HCT116 (cell line): ENCODE results near the gene NAA40. TPM values are rescaled to one million over a fixed set of nuclear protein-coding genes. Genes with fewer than 3 reads are reported as not detected.

Experiments used
- ATAC-seq: fragments of 200-7000 bp; cut with Tn5 transposase; 2 replicates; pipeline ENCODE4 v1.9.1; 2020; ENCODE audit warnings: mild to moderate bottlenecking, moderate library complexity
- BruUV-seq: library from RNA; stranded (reverse); fragments of 400-500 nt; replicated peaks from 2 replicates; lab custom pipeline; 2021; lab: Mats Ljungman, UMichigan
- CTCF ChIA-PET: fragments of 300-600 bp; sonication (Branson Sonifier 250); formaldehyde crosslinking; loops from one replicate; lab custom pipeline; 2021; ENCODE audit warnings: antibody characterized with exemption; lab: Charles Lee
- POLR2A ChIA-PET: fragments of 300-600, 350-600 bp; sonication (Branson Sonifier 250); formaldehyde crosslinking; loops from one replicate; lab custom pipeline; 2021; ENCODE audit warnings: antibody characterized with exemption; lab: Charles Lee
- RAD21 ChIA-PET, 2 experiments: fragments of 300-600 bp; sonication (Branson Sonifier 250); formaldehyde crosslinking; loops; one replicate each; lab custom pipeline; 2023; ENCODE audit warnings: low total read pairs in 2 of 2; ENCODE audit not compliant: uncharacterized antibody in 2 of 2, unreplicated experiment in 2 of 2, low non-redundant PET in 1 of 2; lab: Charles Lee
- DNase-seq: peaks from one replicate; pipeline ENCODE4 v3.0.0-alpha.2; 2010; ENCODE audit warnings: low read depth, low spot score
- H2AFZ ChIP-seq: fragments of 200-600 bp; shearing (Covaris generic), sonication (generic); 2 replicates; pipeline ENCODE4 v1.6.1; 2017; ENCODE audit warnings: low read depth, mixed run types, mixed read lengths, antibody characterized with exemption, low read length; ENCODE audit not compliant: poor library complexity, severe bottlenecking
- H3K27ac ChIP-seq: 2 replicates; pipeline ENCODE4 v1.5.1; 2012; ENCODE audit warnings: low read depth, low read length
- H3K27me3 ChIP-seq: fragments of 200-600 bp; sonication (generic); 2 replicates; pipeline ENCODE4 v1.6.1; 2016; ENCODE audit warnings: mixed run types, low read length, mixed read lengths; ENCODE audit not compliant: insufficient read depth
- H3K36me3 ChIP-seq, 2 experiments: fragments of 200-500 bp in 1 of 2; fragments of 200-600 bp in 1 of 2; sonication (Bioruptor generic) in 1 of 2; sonication (generic) in 1 of 2; 2 replicates each; pipeline versions ENCODE4 v1.5.1 to v1.6.1; 2014 to 2016; ENCODE audit warnings: low read length in 2 of 2, inconsistent platforms in 1 of 2, mixed read lengths in 1 of 2, mixed run types in 1 of 2; ENCODE audit not compliant: insufficient read depth in 2 of 2, control insufficient read depth in 1 of 2
- H3K4me1 ChIP-seq, 2 experiments: fragments of 200-600 bp in 1 of 2; sonication (generic) in 1 of 2; 2 replicates each; pipeline versions ENCODE4 v1.5.1 to v1.6.1; 2012 to 2017; ENCODE audit warnings: low read length in 2 of 2, inconsistent platforms in 1 of 2, mild to moderate bottlenecking in 1 of 2, mixed read lengths in 1 of 2, mixed run types in 1 of 2, moderate library complexity in 1 of 2; ENCODE audit not compliant: insufficient read depth in 2 of 2, control insufficient read depth in 1 of 2
- H3K4me2 ChIP-seq: fragments of 200-600 bp; sonication (generic); 2 replicates; pipeline ENCODE4 v1.6.1; 2017; ENCODE audit warnings: mixed run types, low read length, mixed read lengths
- H3K4me3 ChIP-seq, 2 experiments: fragments of 200-600 bp in 1 of 2; sonication (generic) in 1 of 2; replicated peaks in 1 of 2; 2 replicates each; pipeline ENCODE4 v1.5.1; 2011 to 2016; ENCODE audit warnings: low read length in 2 of 2, control low read depth in 1 of 2, low read depth in 1 of 2, mild to moderate bottlenecking in 1 of 2, mixed read lengths in 1 of 2, mixed run types in 1 of 2
- H3K79me2 ChIP-seq: fragments of 200-600 bp; sonication (generic); 2 replicates; pipeline ENCODE4 v1.6.1; 2017; ENCODE audit warnings: mild to moderate bottlenecking, mixed run types, low read length, moderate library complexity, mixed read lengths; ENCODE audit not compliant: insufficient read depth
- H3K9ac ChIP-seq: fragments of 200-600 bp; sonication (generic); 2 replicates; pipeline ENCODE4 v1.6.1; 2016; ENCODE audit warnings: low read length, mixed read lengths
- H3K9me2 ChIP-seq: fragments of 200-600 bp; sonication (generic), shearing (Covaris generic); 2 replicates; pipeline ENCODE4 v1.6.1; 2017; ENCODE audit warnings: mixed run types, mild to moderate bottlenecking, moderate library complexity; ENCODE audit not compliant: insufficient read depth
- H3K9me3 ChIP-seq, 2 experiments: fragments of 200-500 bp in 1 of 2; fragments of 200-600 bp in 1 of 2; sonication (Bioruptor generic) in 1 of 2; sonication (generic) in 1 of 2; 2 replicates each; pipeline ENCODE4 v1.6.1; 2014 to 2017; ENCODE audit warnings: low read length in 2 of 2, mixed read lengths in 2 of 2, inconsistent platforms in 1 of 2, low read depth in 1 of 2, mild to moderate bottlenecking in 1 of 2, mixed run types in 1 of 2, moderate library complexity in 1 of 2; ENCODE audit not compliant: control insufficient read depth in 1 of 2, insufficient read depth in 1 of 2
- H4K20me1 ChIP-seq: fragments of 200-600 bp; sonication (generic), shearing (Covaris generic); 2 replicates; pipeline ENCODE4 v1.6.1; 2017; ENCODE audit warnings: mixed run types, mild to moderate bottlenecking, moderate library complexity; ENCODE audit not compliant: insufficient read depth
- CTCF ChIP-seq, 3 experiments: fragments of 200-600 bp in 1 of 3; sonication (generic) in 1 of 3; IDR thresholded peaks in 2 of 3; conservative IDR thresholded peaks in 1 of 3; 2 replicates each; pipeline ENCODE4 v1.5.1; 2012 to 2017; ENCODE audit warnings: low read depth in 2 of 3, low read length in 2 of 3, antibody characterized with exemption in 1 of 3, borderline replicate concordance in 1 of 3, control low read depth in 1 of 3, mild to moderate bottlenecking in 1 of 3, mixed read lengths in 1 of 3, mixed run types in 1 of 3, moderate library complexity in 1 of 3; ENCODE audit not compliant: insufficient read depth in 1 of 3
- YY1 ChIP-seq: IDR thresholded peaks from 2 replicates; pipeline ENCODE4 v1.6.1; 2011; ENCODE audit warnings: low read length, low read depth, moderate library complexity, mild to moderate bottlenecking; ENCODE audit not compliant: insufficient replicate concordance; ENCODE audit errors: extremely low read depth
- intact Hi-C: fragments of 100-400 bp; cut with micrococcal nuclease; formaldehyde crosslinking; loops from 2 replicates; pipeline ENCODE4 v1.10.0; 2022
- total RNA-seq: library from RNA; stranded (reverse); gene quantifications from one replicate; pipeline ENCODE4 v1.2.1, GENCODE V29; 2021; ENCODE audit not compliant: unreplicated experiment

NAA40 gene
- total RNA-seq, 1 experiment from 2014 or later = 25.3 TPM

GRCh38 chr11:63915961-63916836 is 22.6 kb upstream of the NAA40 start:
- Histone ChIP-seq H3K79me2 (no peaks in the 10 kb centered on the region), H3K27me3 (no peaks in the 10 kb centered on the region), H2AFZ (no peak overlapping the region), H3K4me1 (peaks cover 30 to 52% of the 10 kb centered on the region in 2 experiments), H3K4me3 (peak overlapping the region; percentile 55 to 64), H3K27ac (peak overlapping the region; percentile 98; the same call in 1 of the 2 replicates), H4K20me1 (no peaks in the 10 kb centered on the region), H3K9ac (peak overlapping the region; percentile 67), H3K4me2 (peak overlapping the region; percentile 94), H3K9me2 (no peaks in the 10 kb centered on the region), H3K36me3 (no peaks in the 10 kb centered on the region; a peak in 1 of 4 replicates), H3K9me3 (no peaks in the 10 kb centered on the region)
- intact Hi-C loops = loop anchor here (2.0 kb wide), 1 partner anchor 59 kb away; the partner anchor contains the start of gene COX8A
- ATAC-seq = peak; percentile 28
- CTCF ChIA-PET = interaction anchor here (0.7 to 2.7 kb wide), 3 partner anchors 18 to 30 kb away, joined by 4 to 24 read pairs (median 4); no protein-coding TSS in a partner anchor
- TF ChIP-seq YY1 (no peak), CTCF (IDR thresholded peaks at IDR 0.05 in 2 of 3, conservative IDR thresholded peaks at IDR 0.05 in 1 of 3; ENCODE audit: borderline replicate concordance in 1 of 3, insufficient read depth in 1 of 3, low read depth in 2 of 3, low read length in 2 of 3) (peak in 2 of 3 experiments; percentile 57 to 60; a peak in 4 of 6 replicates)
- POLR2A ChIA-PET = interaction anchor here (0.7 to 1.4 kb wide), 4 partner anchors 21 to 363 kb away, joined by 3 to 5 read pairs (median 4); no protein-coding TSS in a partner anchor
- DNase-seq = no peak
- RAD21 ChIA-PET = interaction anchor here (0.6 to 0.7 kb wide), 3 partner anchors 18 to 226 kb away, joined by 3 to 6 read pairs (median 4); no protein-coding TSS in a partner anchor
- TSS peak; percentile 22 for BruUV-seq
